Measurements from ENCODE around the gene TAGLN. TPM values are rescaled to one million over a fixed set of nuclear protein-coding genes. Genes with fewer than 3 reads are reported as not detected.

TAGLN gene
- total and polyA plus RNA-seq, 8 donors = 24.1 to 430 (median 75.7) TPM

DNA sequence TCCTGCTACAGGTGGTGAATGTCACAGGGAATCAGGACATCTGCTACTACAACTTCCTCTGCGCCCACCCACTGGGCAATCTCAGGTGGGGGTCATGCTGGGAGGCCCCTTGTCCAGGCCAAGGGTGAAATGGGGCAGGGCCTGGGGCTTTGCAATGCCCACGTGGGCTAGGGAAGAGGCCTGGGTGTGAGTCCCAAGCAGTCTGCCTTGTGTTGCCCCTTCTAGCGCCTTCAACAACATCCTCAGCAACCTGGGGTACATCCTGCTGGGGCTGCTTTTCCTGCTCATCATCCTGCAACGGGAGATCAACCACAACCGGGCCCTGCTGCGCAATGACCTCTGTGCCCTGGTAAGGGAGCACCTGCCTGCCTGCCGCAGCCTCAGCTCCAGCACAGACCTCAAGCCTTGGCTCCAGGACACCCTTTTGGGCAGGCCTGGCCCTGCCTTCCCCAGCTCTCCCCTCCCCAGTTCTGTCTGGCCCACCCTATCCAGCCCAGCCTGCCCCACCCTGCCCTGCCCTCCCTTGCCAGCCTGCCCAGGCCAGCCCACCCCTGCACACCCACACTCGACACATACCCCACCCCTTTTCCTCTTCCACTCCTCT, 9.1 kb upstream of the TAGLN start:
- TF ChIP-seq, protein P1, sequence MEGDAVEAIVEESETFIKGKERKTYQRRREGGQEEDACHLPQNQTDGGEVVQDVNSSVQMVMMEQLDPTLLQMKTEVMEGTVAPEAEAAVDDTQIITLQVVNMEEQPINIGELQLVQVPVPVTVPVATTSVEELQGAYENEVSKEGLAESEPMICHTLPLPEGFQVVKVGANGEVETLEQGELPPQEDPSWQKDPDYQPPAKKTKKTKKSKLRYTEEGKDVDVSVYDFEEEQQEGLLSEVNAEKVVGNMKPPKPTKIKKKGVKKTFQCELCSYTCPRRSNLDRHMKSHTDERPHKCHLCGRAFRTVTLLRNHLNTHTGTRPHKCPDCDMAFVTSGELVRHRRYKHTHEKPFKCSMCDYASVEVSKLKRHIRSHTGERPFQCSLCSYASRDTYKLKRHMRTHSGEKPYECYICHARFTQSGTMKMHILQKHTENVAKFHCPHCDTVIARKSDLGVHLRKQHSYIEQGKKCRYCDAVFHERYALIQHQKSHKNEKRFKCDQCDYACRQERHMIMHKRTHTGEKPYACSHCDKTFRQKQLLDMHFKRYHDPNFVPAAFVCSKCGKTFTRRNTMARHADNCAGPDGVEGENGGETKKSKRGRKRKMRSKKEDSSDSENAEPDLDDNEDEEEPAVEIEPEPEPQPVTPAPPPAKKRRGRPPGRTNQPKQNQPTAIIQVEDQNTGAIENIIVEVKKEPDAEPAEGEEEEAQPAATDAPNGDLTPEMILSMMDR (IDR thresholded peaks at IDR 0.05) = no peak
- intact Hi-C loops (cut with DNase I) = loop anchor here in 1 of 3 donors (5.0 kb wide), 1 partner anchor 32 kb away; no protein-coding TSS in a partner anchor
- DNase-seq = no peak
- no peaks in the 10 kb centered on the region for H3K27me3 ChIP-seq
- H3K27ac ChIP-seq = peak overlapping the region in 1 of 4 donors; percentile 11
- no peaks in the 10 kb centered on the region for H3K9me3 ChIP-seq
- peaks cover 0 to 62% (median 32%) of the 10 kb centered on the region in 3 donors for H3K36me3 ChIP-seq
- H3K4me1 ChIP-seq = peaks cover 8 to 11% (median 10%) of the 10 kb centered on the region in 3 donors
- no peak for ATAC-seq
- H3K4me3 ChIP-seq = no peak overlapping the region
- FAIRE-seq = no peak
- 80 to 82% methylated on average over 8 of the region's 8 CpGs for WGBS, 2 donors

DNA sequence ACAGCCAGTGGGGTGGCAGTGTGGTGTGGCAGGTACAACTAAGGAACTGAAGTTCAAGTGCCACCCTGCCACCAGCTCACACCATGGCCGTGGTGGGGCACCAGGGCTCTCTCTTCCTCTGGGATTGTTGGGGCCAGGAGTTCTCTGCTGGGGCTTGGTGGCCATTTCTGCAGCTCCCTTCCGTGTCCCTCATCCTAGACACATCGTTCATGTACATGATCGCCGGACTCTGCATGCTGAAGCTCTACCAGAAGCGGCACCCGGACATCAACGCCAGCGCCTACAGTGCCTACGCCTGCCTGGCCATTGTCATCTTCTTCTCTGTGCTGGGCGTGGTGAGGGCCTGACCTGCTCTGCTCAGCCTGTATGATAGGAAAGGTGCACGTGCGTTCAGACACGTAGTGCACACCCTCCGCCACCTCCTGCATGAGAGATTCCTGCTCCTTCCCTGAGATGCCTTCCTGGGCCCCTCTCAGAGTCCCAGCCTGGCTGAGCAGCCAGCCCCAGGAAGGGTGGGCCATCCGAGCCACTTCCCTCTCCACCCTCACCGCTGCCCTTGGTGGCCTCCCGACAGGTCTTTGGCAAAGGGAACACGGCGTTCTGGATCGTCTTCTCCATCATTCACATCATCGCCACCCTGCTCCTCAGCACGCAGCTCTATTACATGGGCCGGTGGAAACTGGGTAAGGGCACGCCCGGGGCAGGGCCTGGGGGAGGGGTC, 7.3 kb upstream of the TAGLN start:
- ATAC-seq (no peak), DNase-seq (no peak), FAIRE-seq (no peak)
- Histone ChIP-seq H3K36me3 (peaks cover 0 to 62% (median 32%) of the 10 kb centered on the region in 3 donors), H3K27ac (no peak overlapping the region), H3K9me3 (no peaks in the 10 kb centered on the region), H3K4me1 (peaks cover 0 to 17% (median 15%) of the 10 kb centered on the region in 3 donors), H3K27me3 (no peaks in the 10 kb centered on the region), H3K4me3 (no peak overlapping the region)
- intact Hi-C loops (cut with DNase I) = no loop called here
- WGBS, 2 donors = 89 to 94% methylated on average over 26 of the region's 26 CpGs
- TF ChIP-seq, protein P1 (IDR thresholded peaks at IDR 0.05) = no peak

DNA sequence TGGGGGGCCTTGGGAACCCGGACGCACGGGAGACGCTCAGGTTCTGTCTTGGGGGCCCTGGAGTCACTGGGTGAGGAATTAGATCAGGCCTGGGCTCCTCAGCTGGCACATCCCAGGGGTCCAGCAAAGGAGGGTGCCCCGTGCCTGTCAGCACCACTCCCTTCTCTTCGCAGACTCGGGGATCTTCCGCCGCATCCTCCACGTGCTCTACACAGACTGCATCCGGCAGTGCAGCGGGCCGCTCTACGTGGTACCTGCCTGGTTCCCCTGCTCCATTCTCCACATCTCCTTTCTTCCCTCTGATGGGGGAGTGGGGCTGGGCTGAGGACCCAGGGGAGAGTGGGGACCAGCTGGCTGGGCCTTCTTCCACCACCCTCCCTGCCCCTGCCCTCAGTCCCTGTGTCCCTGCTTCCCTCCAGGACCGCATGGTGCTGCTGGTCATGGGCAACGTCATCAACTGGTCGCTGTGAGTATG, 6.7 kb upstream of the TAGLN start:
- DNase-seq = no peak

DNA sequence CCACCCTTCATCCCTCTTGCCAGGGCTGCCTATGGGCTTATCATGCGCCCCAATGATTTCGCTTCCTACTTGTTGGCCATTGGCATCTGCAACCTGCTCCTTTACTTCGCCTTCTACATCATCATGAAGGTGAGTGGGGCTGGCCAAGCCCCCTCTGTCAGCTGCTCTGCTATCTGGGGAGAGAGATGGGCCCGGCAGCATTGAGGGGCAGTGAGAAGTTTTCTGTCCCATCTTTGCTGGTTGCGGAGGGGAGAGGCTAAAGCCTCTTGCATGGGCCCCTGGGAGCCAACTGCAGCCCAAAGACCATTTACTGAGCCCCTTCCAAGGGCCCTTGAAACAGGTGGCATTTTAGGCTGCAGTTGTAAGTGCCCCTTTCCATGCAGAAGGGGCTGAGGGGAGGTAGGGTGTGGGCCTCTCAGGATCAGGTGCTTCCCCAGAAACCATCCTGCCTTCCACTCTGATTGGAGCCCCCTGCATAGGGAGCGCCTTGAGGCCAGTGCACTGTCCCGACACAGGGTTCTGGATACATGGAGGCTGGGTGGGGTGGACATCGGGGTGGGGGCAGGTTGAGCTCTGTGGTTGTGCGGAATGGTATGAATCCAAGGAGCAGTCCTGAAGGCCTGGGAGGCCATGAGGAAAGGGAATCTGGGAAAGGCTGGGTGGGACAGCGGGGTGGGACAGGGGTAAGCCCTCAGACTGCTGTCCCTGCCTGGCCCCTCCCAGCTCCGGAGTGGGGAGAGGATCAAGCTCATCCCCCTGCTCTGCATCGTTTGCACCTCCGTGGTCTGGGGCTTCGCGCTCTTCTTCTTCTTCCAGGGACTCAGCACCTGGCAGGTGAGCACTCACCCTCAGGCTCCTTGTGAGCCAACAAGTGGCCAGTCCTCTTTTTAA, 5.8 kb upstream of the TAGLN start:
- Histone ChIP-seq H3K27ac (no peak overlapping the region), H3K27me3 (no peaks in the 10 kb centered on the region), H3K9me3 (no peaks in the 10 kb centered on the region), H3K4me3 (no peak overlapping the region), H3K4me1 (peaks cover 4 to 15% (median 15%) of the 10 kb centered on the region in 3 donors), H3K36me3 (peaks cover 0 to 51% (median 28%) of the 10 kb centered on the region in 3 donors)
- TF ChIP-seq, protein P1 (IDR thresholded peaks at IDR 0.05) = no peak
- intact Hi-C loops (cut with DNase I) = no loop called here
- no peak for ATAC-seq
- 92% methylated on average over 15 of the region's 15 CpGs for WGBS, 2 donors
- DNase-seq = no peak
- FAIRE-seq = no peak

More for the DNA sequence above, 6.7 kb upstream of the TAGLN start:
- Histone ChIP-seq H3K27me3 (no peaks in the 10 kb centered on the region), H3K27ac (no peak overlapping the region), H3K4me1 (peaks cover 4 to 17% (median 15%) of the 10 kb centered on the region in 3 donors), H3K36me3 (peaks cover 0 to 61% (median 32%) of the 10 kb centered on the region in 3 donors), H3K9me3 (no peaks in the 10 kb centered on the region), H3K4me3 (no peak overlapping the region)
- intact Hi-C loops (cut with DNase I) = no loop called here
- TF ChIP-seq, protein P1 (IDR thresholded peaks at IDR 0.05) = no peak
- FAIRE-seq (no peak), ATAC-seq (no peak)
- WGBS, 2 donors = 94 to 97% methylated on average over 14 to 17 of the region's 17 CpGs
